Panc1 (cell line): ENCODE measurements around the gene NDUFAF3. TPM values are rescaled to one million over a fixed set of nuclear protein-coding genes. Genes with fewer than 3 reads are reported as not detected.

ENCODE experiments used
- ATAC-seq: fragments of 200-7000 bp; cut with Tn5 transposase; 2 replicates; pipeline ENCODE4 v1.9.1; 2020; ENCODE audit warnings: mild to moderate bottlenecking, moderate library complexity
- BruUV-seq: library from RNA; stranded (reverse); fragments of 400-500 nt; replicated peaks from 2 replicates; lab custom pipeline; 2021; lab: Mats Ljungman, UMichigan
- CTCF ChIA-PET: fragments of 300-600 bp; sonication (Branson Sonifier 250); formaldehyde crosslinking; loops from one replicate; lab custom pipeline; 2022; ENCODE audit warnings: antibody characterized with exemption; lab: Charles Lee
- POLR2A ChIA-PET: fragments of 300-600 bp; sonication (Branson Sonifier 250); formaldehyde crosslinking; loops from one replicate; lab custom pipeline; 2022; ENCODE audit warnings: antibody characterized with exemption; lab: Charles Lee
- DNase-seq: peaks from one replicate; pipeline ENCODE4 v3.0.0-alpha.2; 2010; ENCODE audit warnings: low read depth, low spot score
- H3K27ac ChIP-seq: 2 replicates; pipeline ENCODE4 v1.5.1; 2011; ENCODE audit warnings: mild to moderate bottlenecking, low read length, inconsistent platforms
- H3K27me3 ChIP-seq: fragments of 200-500 bp; sonication (Bioruptor generic); 2 replicates; pipeline ENCODE4 v1.6.0; 2014; ENCODE audit warnings: low read length, inconsistent platforms; ENCODE audit not compliant: control insufficient read depth, insufficient read depth
- H3K36me3 ChIP-seq: fragments of 200-500 bp; sonication (Bioruptor generic); 2 replicates; pipeline ENCODE4 v1.5.1; 2014; ENCODE audit warnings: inconsistent platforms, mild to moderate bottlenecking, low read length, moderate library complexity; ENCODE audit not compliant: control insufficient read depth, insufficient read depth
- H3K4me1 ChIP-seq: 2 replicates; pipeline ENCODE4 v1.5.1; 2011; ENCODE audit warnings: inconsistent platforms, mild to moderate bottlenecking, low read length, moderate library complexity; ENCODE audit not compliant: control insufficient read depth, insufficient read depth
- H3K4me3 ChIP-seq, 2 experiments: 2 replicates each; pipeline ENCODE4 v1.5.1; 2011 to 2012; ENCODE audit warnings: low read depth in 2 of 2, low read length in 2 of 2, mild to moderate bottlenecking in 2 of 2, inconsistent platforms in 1 of 2, moderate library complexity in 1 of 2
- H3K9me3 ChIP-seq: fragments of 200-500 bp; sonication (Bioruptor generic); 2 replicates; pipeline ENCODE4 v1.5.1; 2014; ENCODE audit warnings: low read depth, mild to moderate bottlenecking, inconsistent platforms, low read length, moderate library complexity; ENCODE audit not compliant: control insufficient read depth, insufficient read depth
- POLR2AphosphoS5 ChIP-seq: IDR thresholded peaks from 2 replicates; pipeline ENCODE4 v1.6.1; 2012; ENCODE audit warnings: mild to moderate bottlenecking, low read depth, low read length, moderate library complexity
- REST ChIP-seq, 2 experiments: IDR thresholded peaks; 2 replicates each; pipeline ENCODE4 v1.6.1; 2011 to 2012; ENCODE audit warnings: low read depth in 2 of 2, control low read depth in 1 of 2, low read length in 1 of 2, mild to moderate bottlenecking in 1 of 2, moderate library complexity in 1 of 2; ENCODE audit not compliant: insufficient read depth in 1 of 2
- SIN3A ChIP-seq: IDR thresholded peaks from 2 replicates; pipeline ENCODE4 v1.6.1; 2012; ENCODE audit warnings: low read depth, mild to moderate bottlenecking, low read length, moderate library complexity, borderline replicate concordance; ENCODE audit not compliant: insufficient read depth
- TCF7L2 ChIP-seq: IDR thresholded peaks from 2 replicates; pipeline ENCODE4 v1.6.1; 2011; ENCODE audit warnings: mild to moderate bottlenecking, low read depth, low read length, inconsistent platforms
- in situ Hi-C: cut with HindIII; loops from 2 replicates; pipeline ENCODE4 v1.10.0; 2016; ENCODE audit warnings: low sequenced_read_pairs, low pct_unique_long_range_greater_than_20kb
- intact Hi-C: fragments of 100-400 bp; cut with micrococcal nuclease; formaldehyde crosslinking; loops from one replicate; pipeline ENCODE4 v1.10.0; 2022; ENCODE audit not compliant: unreplicated experiment
- total RNA-seq: library from RNA; stranded (reverse); gene quantifications from one replicate; pipeline ENCODE4 v1.2.1, GENCODE V29; 2021; ENCODE audit not compliant: unreplicated experiment
- TF ChIP-seq, protein P1 (sequence below): fragments of 450-650 bp; IDR thresholded peaks from 2 replicates; pipeline ENCODE4 v1.5.1; 2017; ENCODE audit warnings: mild to moderate bottlenecking

Gene NDUFAF3
- total RNA-seq, 1 experiment from 2014 or later, result 101 TPM

DNA sequence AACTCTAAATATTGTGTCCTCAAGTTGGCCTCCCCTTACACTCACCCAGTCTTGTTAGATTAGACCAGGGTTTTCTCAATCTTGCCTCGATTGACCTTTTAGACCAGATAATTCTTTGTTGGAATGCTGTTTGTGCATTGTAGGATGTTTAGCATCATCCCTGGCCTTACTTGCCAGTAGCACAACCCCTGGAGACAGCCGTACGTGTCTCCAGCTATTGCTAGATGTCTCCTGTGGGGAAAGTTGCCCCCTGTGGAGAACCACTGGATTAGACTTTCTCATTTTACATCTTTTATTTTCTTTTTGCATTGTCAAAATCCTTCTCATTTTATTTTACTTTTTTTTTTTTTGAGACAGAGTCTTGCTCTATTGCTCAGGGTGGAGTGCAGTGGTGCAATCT lies 12.5 kb upstream of the NDUFAF3 start:
- BruUV-seq, result no TSS peak
- POLR2A ChIA-PET, result no interaction called here

DNA sequence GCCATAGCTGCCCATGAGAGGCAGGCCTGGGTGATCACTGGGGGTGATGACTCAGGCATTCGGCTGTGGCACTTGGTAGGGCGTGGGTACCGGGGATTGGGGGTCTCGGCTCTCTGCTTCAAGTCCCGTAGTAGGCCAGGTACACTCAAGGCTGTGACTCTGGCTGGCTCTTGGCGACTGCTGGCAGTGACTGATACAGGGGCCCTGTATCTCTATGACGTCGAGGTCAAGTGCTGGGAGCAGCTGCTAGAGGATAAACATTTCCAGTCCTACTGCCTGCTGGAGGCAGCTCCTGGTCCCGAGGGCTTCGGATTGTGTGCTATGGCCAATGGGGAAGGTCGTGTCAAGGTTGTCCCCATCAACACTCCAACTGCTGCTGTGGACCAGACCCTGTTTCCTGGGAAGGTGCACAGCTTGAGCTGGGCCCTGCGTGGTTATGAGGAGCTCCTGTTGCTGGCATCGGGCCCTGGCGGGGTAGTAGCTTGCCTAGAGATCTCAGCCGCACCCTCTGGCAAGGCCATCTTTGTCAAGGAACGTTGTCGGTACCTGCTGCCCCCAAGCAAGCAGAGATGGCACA lies 9.4 kb upstream of the NDUFAF3 start:
- Histone ChIP-seq H3K27ac (no peak overlapping the region), H3K9me3 (no peaks in the 10 kb centered on the region), H3K4me3 (no peak overlapping the region), H3K4me1 (peaks cover 14% of the 10 kb centered on the region), H3K36me3 (no peaks in the 10 kb centered on the region), H3K27me3 (no peaks in the 10 kb centered on the region)
- no TSS peak for BruUV-seq
- CTCF ChIA-PET, result interaction anchor here (0.6 kb wide), 1 partner anchor 25 kb away, joined by 3 read pairs; no protein-coding TSS in a partner anchor
- intact Hi-C loops, result no loop called here
- ATAC-seq (no peak), DNase-seq (no peak)
- POLR2A ChIA-PET, result no interaction called here
- in situ Hi-C loops, result no loop called here
- TF ChIP-seq, protein P1, sequence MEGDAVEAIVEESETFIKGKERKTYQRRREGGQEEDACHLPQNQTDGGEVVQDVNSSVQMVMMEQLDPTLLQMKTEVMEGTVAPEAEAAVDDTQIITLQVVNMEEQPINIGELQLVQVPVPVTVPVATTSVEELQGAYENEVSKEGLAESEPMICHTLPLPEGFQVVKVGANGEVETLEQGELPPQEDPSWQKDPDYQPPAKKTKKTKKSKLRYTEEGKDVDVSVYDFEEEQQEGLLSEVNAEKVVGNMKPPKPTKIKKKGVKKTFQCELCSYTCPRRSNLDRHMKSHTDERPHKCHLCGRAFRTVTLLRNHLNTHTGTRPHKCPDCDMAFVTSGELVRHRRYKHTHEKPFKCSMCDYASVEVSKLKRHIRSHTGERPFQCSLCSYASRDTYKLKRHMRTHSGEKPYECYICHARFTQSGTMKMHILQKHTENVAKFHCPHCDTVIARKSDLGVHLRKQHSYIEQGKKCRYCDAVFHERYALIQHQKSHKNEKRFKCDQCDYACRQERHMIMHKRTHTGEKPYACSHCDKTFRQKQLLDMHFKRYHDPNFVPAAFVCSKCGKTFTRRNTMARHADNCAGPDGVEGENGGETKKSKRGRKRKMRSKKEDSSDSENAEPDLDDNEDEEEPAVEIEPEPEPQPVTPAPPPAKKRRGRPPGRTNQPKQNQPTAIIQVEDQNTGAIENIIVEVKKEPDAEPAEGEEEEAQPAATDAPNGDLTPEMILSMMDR, result no peak
- TF ChIP-seq REST (IDR thresholded peaks at IDR 0.05; ENCODE audit: insufficient read depth in 1 of 2, low read depth in 2 of 2, low read length in 1 of 2) (no peak), SIN3A (no peak), TCF7L2 (no peak), POLR2AphosphoS5 (no peak)

More for the DNA sequence above, 12.5 kb upstream of the NDUFAF3 start:
- Histone ChIP-seq H3K36me3 (no peaks in the 10 kb centered on the region), H3K4me3 (no peak overlapping the region), H3K9me3 (no peaks in the 10 kb centered on the region), H3K4me1 (peaks cover 13% of the 10 kb centered on the region), H3K27me3 (no peaks in the 10 kb centered on the region), H3K27ac (no peak overlapping the region)
- DNase-seq (no peak), ATAC-seq (no peak)
- intact Hi-C loops (no loop called here), in situ Hi-C loops (no loop called here)
- CTCF ChIA-PET, result no interaction called here
- TF ChIP-seq TCF7L2, result no peak
- TF ChIP-seq POLR2AphosphoS5, result no peak
- TF ChIP-seq SIN3A, result no peak
- TF ChIP-seq, protein P1, result no peak
- TF ChIP-seq REST (IDR thresholded peaks at IDR 0.05; ENCODE audit: insufficient read depth in 1 of 2, low read depth in 2 of 2, low read length in 1 of 2), result no peak
